Lower leg skin (tissue), 3 donors: ENCODE results near the gene MAPKAPK2.

Experiments used
- POLR2A ChIP-seq, 2 donors: fragments of 450-650 bp; IDR thresholded peaks; one replicate each; pipeline ENCODE4 v1.6.1; 2016 to 2017; ENCODE audit warnings: antibody characterized with exemption in 2 of 2, mild to moderate bottlenecking in 1 of 2, moderate library complexity in 1 of 2
- TF ChIP-seq, protein P1 (sequence below), 3 donors: fragments of 450-650 bp; IDR thresholded peaks; one replicate each; pipeline ENCODE4 v1.5.1; 2016; ENCODE audit warnings: antibody characterized with exemption in 3 of 3, mild to moderate bottlenecking in 3 of 3, moderate library complexity in 2 of 3

DNA sequence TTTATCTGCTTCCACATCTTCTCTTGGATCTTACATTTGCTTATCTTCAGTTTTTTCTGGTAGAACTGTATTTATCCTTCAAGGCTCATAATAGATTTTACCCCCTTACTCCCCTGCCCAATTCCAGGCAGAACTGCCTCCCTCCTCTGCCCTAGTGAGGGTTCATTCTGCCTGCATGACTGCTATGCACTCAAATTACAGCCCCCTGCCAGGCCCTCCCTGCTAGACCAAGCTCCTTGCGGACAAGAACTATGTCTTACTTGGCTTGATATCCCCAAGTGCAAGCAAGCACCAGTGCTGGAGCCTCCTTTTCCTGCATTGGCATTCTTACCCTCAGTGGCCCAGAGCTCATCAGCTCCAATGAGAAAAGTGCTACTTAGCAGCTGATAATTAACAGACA, 18.1 kb downstream of the MAPKAPK2 start:
- TF ChIP-seq, protein P1, sequence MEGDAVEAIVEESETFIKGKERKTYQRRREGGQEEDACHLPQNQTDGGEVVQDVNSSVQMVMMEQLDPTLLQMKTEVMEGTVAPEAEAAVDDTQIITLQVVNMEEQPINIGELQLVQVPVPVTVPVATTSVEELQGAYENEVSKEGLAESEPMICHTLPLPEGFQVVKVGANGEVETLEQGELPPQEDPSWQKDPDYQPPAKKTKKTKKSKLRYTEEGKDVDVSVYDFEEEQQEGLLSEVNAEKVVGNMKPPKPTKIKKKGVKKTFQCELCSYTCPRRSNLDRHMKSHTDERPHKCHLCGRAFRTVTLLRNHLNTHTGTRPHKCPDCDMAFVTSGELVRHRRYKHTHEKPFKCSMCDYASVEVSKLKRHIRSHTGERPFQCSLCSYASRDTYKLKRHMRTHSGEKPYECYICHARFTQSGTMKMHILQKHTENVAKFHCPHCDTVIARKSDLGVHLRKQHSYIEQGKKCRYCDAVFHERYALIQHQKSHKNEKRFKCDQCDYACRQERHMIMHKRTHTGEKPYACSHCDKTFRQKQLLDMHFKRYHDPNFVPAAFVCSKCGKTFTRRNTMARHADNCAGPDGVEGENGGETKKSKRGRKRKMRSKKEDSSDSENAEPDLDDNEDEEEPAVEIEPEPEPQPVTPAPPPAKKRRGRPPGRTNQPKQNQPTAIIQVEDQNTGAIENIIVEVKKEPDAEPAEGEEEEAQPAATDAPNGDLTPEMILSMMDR (IDR thresholded peaks at IDR 0.05) = no peak
- TF ChIP-seq POLR2A (IDR thresholded peaks at IDR 0.05) = no peak
